Right lobe of liver (tissue), 4 donors: ENCODE measurements around the gene DNMT3B.

Experiments
- CTCF ChIP-seq, 4 donors: fragments of 200-600 bp in 3 of 4; fragments of 450-650 bp in 1 of 4; IDR thresholded peaks; one replicate each; pipeline versions ENCODE4 v1.5.1 to v1.8.0; 2016 to 2022; ENCODE audit warnings: antibody characterized with exemption in 4 of 4, mild to moderate bottlenecking in 2 of 4
- POLR2A ChIP-seq: fragments of 450-650 bp; IDR thresholded peaks from one replicate; pipeline ENCODE4 v1.6.1; 2017; ENCODE audit warnings: antibody characterized with exemption, mild to moderate bottlenecking
- donor health status: DM: no; HTN: no; CAD: no.
- donor health status: DM: no; HTN: no; CAD: no.
- donor health status: DM: no; HTN: yes; CAD: no.

GRCh38 chr20:32737371-32738223 lies 24.6 kb upstream of the DNMT3B start:
- no peak for TF ChIP-seq CTCF (IDR thresholded peaks at IDR 0.05)
- TF ChIP-seq POLR2A, result no peak
